Mucosa of descending colon (tissue), 3 donors: ENCODE measurements around the gene CAMSAP1. TPM values are rescaled to one million over a fixed set of nuclear protein-coding genes. Genes with fewer than 3 reads are reported as not detected.

Experiments
- ATAC-seq: fragments of 200-7000 bp; cut with Tn5 transposase; one replicate; pipeline ENCODE4 v1.9.1; 2020; ENCODE audit warnings: mild to moderate bottlenecking, moderate library complexity
- DNase-seq, 3 donors: peaks; one replicate each; pipeline ENCODE4 v3.0.0-alpha.2; 2020
- H3K36me3 ChIP-seq: fragments of 200-600 bp; one replicate; pipeline ENCODE4 v1.8.0; 2021; ENCODE audit warnings: low read depth, mild to moderate bottlenecking
- H3K4me1 ChIP-seq: fragments of 200-600 bp; one replicate; pipeline ENCODE4 v1.8.0; 2021; ENCODE audit warnings: low read depth, mild to moderate bottlenecking
- H3K4me3 ChIP-seq: fragments of 200-600 bp; one replicate; pipeline ENCODE4 v1.8.0; 2021; ENCODE audit warnings: mild to moderate bottlenecking
- H3K9me3 ChIP-seq: fragments of 200-600 bp; one replicate; pipeline ENCODE4 v1.8.0; 2021; ENCODE audit warnings: mild to moderate bottlenecking
- CTCF ChIP-seq: fragments of 200-600 bp; IDR thresholded peaks from one replicate; pipeline ENCODE4 v1.8.0; 2022; ENCODE audit warnings: antibody characterized with exemption, mild to moderate bottlenecking
- intact Hi-C, 2 donors: fragments of 100-400 bp; cut with DNase I in 1 of 2; cut with micrococcal nuclease in 1 of 2; formaldehyde crosslinking; loops; one replicate each; pipeline versions ENCODE4 v1.11.0 to v1.11.1; 2022; cut with DNase I, micrococcal nuclease
- total RNA-seq, 3 donors: library from RNA; stranded (reverse); fragmentation: NEBNext Ultra II Directional in 2 of 3; extraction: Animal tissue kit (Norgen Biotek cat#: 25700) in 2 of 3; gene quantifications; one replicate each; pipeline versions ENCODE4 v1.2.1 to v1.2.4, GENCODE V29; 2021 to 2023
- donor health status: DM: no; HTN: no; CAD: no; lungs with moderate emphysema.
- donor health status: DM: no; HTN: no; CAD: no.
- donor health status: DM: no; HTN: yes; CAD: no.

CAMSAP1 gene
- total RNA-seq, 3 donors from 2014 or later, result 11.5 to 37.8 (median 14.3) TPM

- intact Hi-C loops, result no loop called here
- Histone ChIP-seq H3K9me3 (no peaks in the 10 kb centered on the region), H3K4me3 (no peak overlapping the region), H3K36me3 (no peaks in the 10 kb centered on the region), H3K4me1 (no peaks in the 10 kb centered on the region)
- no peak for TF ChIP-seq CTCF
- no peak for DNase-seq
- ATAC-seq, result no peak
Observed at GRCh38 chr9:135787776-135788575, 119.4 kb downstream of the CAMSAP1 start.

DNA sequence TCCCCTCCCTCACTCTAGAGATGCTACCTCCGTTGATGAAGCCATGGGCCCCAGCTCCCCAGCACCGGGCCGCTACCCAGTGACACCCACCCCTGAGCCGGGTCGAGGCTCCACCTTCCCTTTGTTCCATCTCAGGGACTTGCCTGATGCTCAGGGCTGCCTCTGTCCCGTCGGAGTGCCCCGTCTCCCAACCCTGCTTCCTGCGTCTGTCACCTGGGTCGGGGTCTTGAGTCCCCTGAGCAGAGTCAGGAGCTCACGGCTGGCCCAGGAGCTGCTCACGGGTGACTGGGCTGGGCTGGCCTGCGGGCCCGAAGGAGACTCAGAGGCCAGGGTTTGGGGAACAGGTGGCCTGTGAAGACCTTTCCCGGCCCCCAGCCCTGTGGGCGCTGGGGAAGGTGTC is 120.0 kb downstream of the CAMSAP1 start:
- Histone ChIP-seq H3K36me3 (no peaks in the 10 kb centered on the region), H3K4me3 (no peak overlapping the region), H3K9me3 (no peaks in the 10 kb centered on the region), H3K4me1 (no peaks in the 10 kb centered on the region)
- intact Hi-C loops, result no loop called here
- no peak for TF ChIP-seq CTCF
- ATAC-seq (no peak), DNase-seq (no peak)

DNA sequence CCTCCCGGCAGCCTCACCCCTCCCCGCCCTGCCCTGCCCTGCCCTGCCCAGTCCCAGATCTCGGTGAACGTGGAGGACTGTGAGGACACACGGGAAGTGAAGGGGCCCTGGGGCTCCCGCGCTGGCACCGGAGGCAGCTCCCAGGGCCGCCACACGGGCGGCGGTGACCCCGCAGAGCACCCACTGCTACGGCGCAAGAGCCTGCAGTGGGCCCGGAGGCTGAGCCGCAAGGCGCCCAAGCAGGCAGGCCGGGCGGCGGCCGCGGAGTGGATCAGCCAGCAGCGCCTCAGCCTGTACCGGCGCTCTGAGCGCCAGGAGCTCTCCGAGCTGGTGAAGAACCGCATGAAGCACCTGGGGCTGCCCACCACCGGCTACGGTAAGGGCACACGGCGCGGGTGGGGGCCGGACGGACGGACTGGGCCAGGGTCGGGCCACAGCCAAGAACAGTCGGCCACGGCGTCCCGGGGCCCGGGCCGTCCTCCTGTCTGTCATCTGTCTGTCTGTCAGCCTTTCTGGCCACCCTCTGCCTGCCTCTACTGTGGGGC is 121.1 kb downstream of the CAMSAP1 start:
- TF ChIP-seq CTCF, result no peak
- Histone ChIP-seq H3K4me3 (no peak overlapping the region), H3K9me3 (no peaks in the 10 kb centered on the region), H3K36me3 (no peaks in the 10 kb centered on the region), H3K4me1 (no peaks in the 10 kb centered on the region)
- intact Hi-C loops, result no loop called here
- ATAC-seq, result no peak
- no peak for DNase-seq

GRCh38 chr9:135785013-135785575 is 122.3 kb downstream of the CAMSAP1 start:
- H3K4me3 ChIP-seq, result no peak overlapping the region
- intact Hi-C loops, result no loop called here
- DNase-seq (no peak), ATAC-seq (no peak)
- TF ChIP-seq CTCF, result no peak
- H3K4me1 ChIP-seq, result no peaks in the 10 kb centered on the region
- no peaks in the 10 kb centered on the region for H3K9me3 ChIP-seq
- no peaks in the 10 kb centered on the region for H3K36me3 ChIP-seq

- no peak for DNase-seq
- no peaks in the 10 kb centered on the region for H3K4me1 ChIP-seq
- intact Hi-C loops, result no loop called here
- no peaks in the 10 kb centered on the region for H3K36me3 ChIP-seq
- TF ChIP-seq CTCF, result no peak
- no peaks in the 10 kb centered on the region for H3K9me3 ChIP-seq
- H3K4me3 ChIP-seq, result no peak overlapping the region
- ATAC-seq, result no peak
Observed at GRCh38 chr9:135783540-135784245, 123.7 kb downstream of the CAMSAP1 start.
